ENCODE measurements around the gene TTYH2. TPM values are rescaled to one million over a fixed set of nuclear protein-coding genes. Genes with fewer than 3 reads are reported as not detected.

The TTYH2 gene
- total RNA-seq, 1 experiment from 2014 or later, result 1.5 TPM

GRCh38 chr17:74183411-74183810, 30.0 kb upstream of the TTYH2 start:
- ChIA-PET CTCF (no interaction called here), POLR2A (ENCODE audit: unreplicated experiment) (no interaction called here)
- H3F3A ChIP-seq (ENCODE audit: insufficient read depth, low read depth), result no peaks in the 10 kb centered on the region
- H3K9me2 ChIP-seq (ENCODE audit: insufficient read depth), result no peaks in the 10 kb centered on the region
- H4K20me1 ChIP-seq (ENCODE audit: insufficient read depth), result no peaks in the 10 kb centered on the region
- BruUV-seq (replicated peaks), result no TSS peak
- H3K9me3 ChIP-seq (ENCODE audit: insufficient read depth, low read depth), result no peaks in the 10 kb centered on the region
- H3K4me3 ChIP-seq, result no peak overlapping the region
- H2AFZ ChIP-seq, result no peak overlapping the region
- intact Hi-C loops (cut with micrococcal nuclease; ENCODE audit: unreplicated experiment), result no loop called here
- no peak overlapping the region for H3K4me2 ChIP-seq
- H3K79me2 ChIP-seq (ENCODE audit: low read depth), result no peaks in the 10 kb centered on the region
- no peaks in the 10 kb centered on the region for H3K36me3 ChIP-seq (ENCODE audit: low read depth)
- peaks cover 97% of the 10 kb centered on the region for H3K27me3 ChIP-seq (ENCODE audit: insufficient read depth, low read depth)
- no peak for DNase-seq
- H3K4me1 ChIP-seq (replicated peaks; ENCODE audit: insufficient read depth), result no peaks in the 10 kb centered on the region
- no peak overlapping the region for H3K27ac ChIP-seq
- TF ChIP-seq EZH2 (IDR thresholded peaks at IDR 0.05; ENCODE audit: low read depth) (no peak), CTCF (conservative IDR thresholded peaks at IDR 0.05) (no peak)

GRCh38 chr17:74185571-74186185, 27.7 kb upstream of the TTYH2 start:
- Histone ChIP-seq H3K4me3 (no peak overlapping the region), H3F3A (ENCODE audit: insufficient read depth, low read depth) (no peaks in the 10 kb centered on the region), H3K27ac (no peak overlapping the region), H4K20me1 (ENCODE audit: insufficient read depth) (no peaks in the 10 kb centered on the region), H3K36me3 (ENCODE audit: low read depth) (no peaks in the 10 kb centered on the region), H2AFZ (no peak overlapping the region), H3K9me3 (ENCODE audit: insufficient read depth, low read depth) (no peaks in the 10 kb centered on the region), H3K4me1 (replicated peaks; ENCODE audit: insufficient read depth) (no peaks in the 10 kb centered on the region), H3K4me2 (no peak overlapping the region), H3K79me2 (ENCODE audit: low read depth) (no peaks in the 10 kb centered on the region), H3K9me2 (ENCODE audit: insufficient read depth) (no peaks in the 10 kb centered on the region), H3K27me3 (ENCODE audit: insufficient read depth, low read depth) (peaks cover 94% of the 10 kb centered on the region)
- ChIA-PET POLR2A (ENCODE audit: unreplicated experiment) (no interaction called here), CTCF (no interaction called here)
- intact Hi-C loops (cut with micrococcal nuclease; ENCODE audit: unreplicated experiment), result no loop called here
- no peak for TF ChIP-seq CTCF (conservative IDR thresholded peaks at IDR 0.05)
- TF ChIP-seq EZH2 (IDR thresholded peaks at IDR 0.05; ENCODE audit: low read depth), result no peak
- no TSS peak for BruUV-seq (replicated peaks)
- no peak for DNase-seq

GRCh38 chr17:74186498-74186897, 26.9 kb upstream of the TTYH2 start:
- Histone ChIP-seq H3F3A (ENCODE audit: insufficient read depth, low read depth) (no peaks in the 10 kb centered on the region), H3K36me3 (ENCODE audit: low read depth) (no peaks in the 10 kb centered on the region), H3K27me3 (ENCODE audit: insufficient read depth, low read depth) (peaks cover 94% of the 10 kb centered on the region), H3K9me3 (ENCODE audit: insufficient read depth, low read depth) (no peaks in the 10 kb centered on the region), H3K79me2 (ENCODE audit: low read depth) (no peaks in the 10 kb centered on the region), H3K4me3 (no peak overlapping the region), H3K9me2 (ENCODE audit: insufficient read depth) (no peaks in the 10 kb centered on the region), H3K4me2 (no peak overlapping the region), H3K27ac (no peak overlapping the region), H4K20me1 (ENCODE audit: insufficient read depth) (no peaks in the 10 kb centered on the region), H3K4me1 (replicated peaks; ENCODE audit: insufficient read depth) (no peaks in the 10 kb centered on the region), H2AFZ (no peak overlapping the region)
- intact Hi-C loops (cut with micrococcal nuclease; ENCODE audit: unreplicated experiment), result no loop called here
- ChIA-PET POLR2A (ENCODE audit: unreplicated experiment) (no interaction called here), CTCF (no interaction called here)
- DNase-seq, result no peak
- BruUV-seq (replicated peaks), result no TSS peak
- TF ChIP-seq EZH2 (IDR thresholded peaks at IDR 0.05; ENCODE audit: low read depth) (no peak), CTCF (conservative IDR thresholded peaks at IDR 0.05) (no peak)
